OCI-LY3 (cell line): Measurements from ENCODE around the gene HSPA12A.

ENCODE experiments used
- H2AFZ ChIP-seq: fragments of 200-600, 300-600 bp; shearing (Covaris generic); 2 replicates; pipeline ENCODE4 v1.6.0; 2014; ENCODE audit warnings: antibody characterized with exemption, low read depth, low read length
- H3K27ac ChIP-seq: fragments of 200-600, 300-600 bp; sonication (generic); 2 replicates; pipeline ENCODE4 v1.5.1; 2014; ENCODE audit warnings: mild to moderate bottlenecking, low read length, moderate library complexity, mixed read lengths
- H3K27me3 ChIP-seq: fragments of 200-600, 300-600 bp; sonication (generic); 2 replicates; pipeline ENCODE4 v1.6.1; 2014; ENCODE audit warnings: low read depth, low read length, mixed read lengths
- H3K36me3 ChIP-seq: fragments of 200-600, 300-600 bp; sonication (generic); replicated peaks from 2 replicates; pipeline ENCODE3; 2014; ENCODE audit warnings: low read depth, low read length, mixed read lengths
- H3K4me1 ChIP-seq: fragments of 300-600, 200-600 bp; sonication (generic); 2 replicates; pipeline ENCODE4 v1.6.1; 2014; ENCODE audit warnings: low read length, mixed read lengths
- H3K4me2 ChIP-seq: fragments of 200-600, 300-600 bp; sonication (generic); 2 replicates; pipeline ENCODE4 v1.6.1; 2014; ENCODE audit warnings: low read length, mixed read lengths
- H3K4me3 ChIP-seq: fragments of 300-600, 200-600 bp; sonication (generic); 2 replicates; pipeline ENCODE4 v1.5.1; 2014; ENCODE audit warnings: antibody characterized with exemption, mild to moderate bottlenecking, low read length, moderate library complexity
- H3K79me2 ChIP-seq: fragments of 300-600, 200-600 bp; shearing (Covaris generic); 2 replicates; pipeline ENCODE4 v1.6.1; 2014; ENCODE audit warnings: mild to moderate bottlenecking, low read length, mixed read lengths
- H3K9ac ChIP-seq: fragments of 300-600, 200-600 bp; shearing (Covaris generic); 2 replicates; pipeline ENCODE4 v1.6.0; 2014; ENCODE audit warnings: mild to moderate bottlenecking, low read length, moderate library complexity
- H3K9me3 ChIP-seq: fragments of 200-600, 300-600 bp; shearing (Covaris generic); 2 replicates; pipeline ENCODE4 v1.6.1; 2014; ENCODE audit warnings: low read length, mixed read lengths; ENCODE audit not compliant: insufficient read depth
- H4K20me1 ChIP-seq: fragments of 200-600, 300-600 bp; sonication (generic); 2 replicates; pipeline ENCODE4 v1.6.1; 2016; ENCODE audit warnings: low read length, mixed read lengths; ENCODE audit not compliant: insufficient read depth
- CTCF ChIP-seq: fragments of 200-600, 300-600 bp; sonication (generic); IDR thresholded peaks from 2 replicates; pipeline ENCODE4 v1.5.1; 2014; ENCODE audit warnings: antibody characterized with exemption, low read length, low read depth
- EZH2phosphoT487 ChIP-seq: fragments of 200-600 bp; shearing (Covaris generic); IDR thresholded peaks from 2 replicates; pipeline ENCODE4 v1.6.1; 2018; ENCODE audit warnings: antibody characterized with exemption, mixed run types, low read depth

HSPA12A gene

DNA sequence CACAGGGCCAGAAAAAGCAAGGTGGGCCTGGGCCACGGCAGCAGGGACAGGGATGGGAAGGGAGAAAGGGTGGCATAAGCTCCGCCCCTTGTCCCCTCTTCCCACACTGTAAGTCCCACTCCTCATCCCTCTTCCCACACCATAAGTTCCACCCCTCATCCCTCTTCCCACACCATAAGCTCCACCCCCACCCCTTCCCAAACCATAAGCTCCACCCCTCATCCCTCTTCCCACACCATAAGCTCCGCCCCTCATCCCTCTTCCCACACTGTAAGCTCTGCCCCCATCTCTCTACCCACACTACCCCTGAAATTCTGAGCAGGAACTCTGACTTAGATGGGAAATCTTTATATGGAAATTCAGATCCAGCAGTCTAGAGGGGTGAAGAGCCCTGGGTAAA is 55.7 kb downstream of the HSPA12A start:
- no peaks in the 10 kb centered on the region for H3K36me3 ChIP-seq
- no peak for TF ChIP-seq CTCF
- no peak for TF ChIP-seq EZH2phosphoT487
- no peak overlapping the region for H3K27ac ChIP-seq
- no peaks in the 10 kb centered on the region for H3K9me3 ChIP-seq
- no peak overlapping the region for H2AFZ ChIP-seq
- no peaks in the 10 kb centered on the region for H4K20me1 ChIP-seq
- H3K9ac ChIP-seq, result no peak overlapping the region
- H3K4me3 ChIP-seq, result no peak overlapping the region
- H3K27me3 ChIP-seq, result no peaks in the 10 kb centered on the region
- no peak overlapping the region for H3K4me2 ChIP-seq
- no peaks in the 10 kb centered on the region for H3K79me2 ChIP-seq
- no peaks in the 10 kb centered on the region for H3K4me1 ChIP-seq

GRCh38 chr10:116685807-116686206 is 56.6 kb downstream of the HSPA12A start:
- Histone ChIP-seq H4K20me1 (no peaks in the 10 kb centered on the region), H3K4me2 (no peak overlapping the region), H3K27me3 (no peaks in the 10 kb centered on the region), H3K4me3 (no peak overlapping the region), H3K9me3 (no peaks in the 10 kb centered on the region), H3K4me1 (no peaks in the 10 kb centered on the region), H3K79me2 (no peaks in the 10 kb centered on the region), H3K27ac (no peak overlapping the region), H3K9ac (no peak overlapping the region), H2AFZ (no peak overlapping the region), H3K36me3 (no peaks in the 10 kb centered on the region)
- TF ChIP-seq EZH2phosphoT487 (no peak), CTCF (no peak)

- no peak overlapping the region for H3K4me3 ChIP-seq
- H3K27ac ChIP-seq, result no peak overlapping the region
- no peaks in the 10 kb centered on the region for H3K4me1 ChIP-seq
- no peaks in the 10 kb centered on the region for H4K20me1 ChIP-seq
- no peak overlapping the region for H3K4me2 ChIP-seq
- H3K9me3 ChIP-seq, result no peaks in the 10 kb centered on the region
- no peak overlapping the region for H2AFZ ChIP-seq
- H3K36me3 ChIP-seq, result no peaks in the 10 kb centered on the region
- H3K79me2 ChIP-seq, result no peaks in the 10 kb centered on the region
- H3K9ac ChIP-seq, result no peak overlapping the region
- TF ChIP-seq CTCF (no peak), EZH2phosphoT487 (no peak)
- no peaks in the 10 kb centered on the region for H3K27me3 ChIP-seq
These were observed 57.6 kb downstream of the HSPA12A start for GRCh38 chr10:116684781-116685180.

GRCh38 chr10:116683821-116684220 is 58.5 kb downstream of the HSPA12A start:
- Histone ChIP-seq H3K27ac (no peak overlapping the region), H3K4me3 (no peak overlapping the region), H2AFZ (no peak overlapping the region), H3K27me3 (no peaks in the 10 kb centered on the region), H4K20me1 (no peaks in the 10 kb centered on the region), H3K36me3 (no peaks in the 10 kb centered on the region), H3K4me1 (no peaks in the 10 kb centered on the region), H3K9ac (no peak overlapping the region), H3K79me2 (no peaks in the 10 kb centered on the region), H3K4me2 (no peak overlapping the region), H3K9me3 (no peaks in the 10 kb centered on the region)
- TF ChIP-seq EZH2phosphoT487 (no peak), CTCF (no peak)
